Neural cell (in vitro differentiated cells): Measurements from ENCODE around the gene C1orf141. TPM values are rescaled to one million over a fixed set of nuclear protein-coding genes. Genes with fewer than 3 reads are reported as not detected.
"Not testable (repeated sequence)": the region's sequence is repeated elsewhere in the genome, so short reads cannot be mapped to it uniquely, and the experiment has no call there.

Experiments used
- H2AFZ ChIP-seq: fragments of 200-600, 300-800 bp; sonication (generic), shearing (Covaris generic); 2 replicates; pipeline ENCODE4 v1.6.0; 2014; ENCODE audit warnings: low read depth, mild to moderate bottlenecking, antibody characterized with exemption, low read length, moderate library complexity
- H3F3A ChIP-seq: fragments of 200-600 bp; shearing (Covaris generic); 2 replicates; pipeline ENCODE4 v1.6.1; 2016; ENCODE audit warnings: mild to moderate bottlenecking, moderate library complexity, mixed read lengths, antibody characterized with exemption, low read length; ENCODE audit not compliant: insufficient read depth, poor library complexity, severe bottlenecking
- H3K27ac ChIP-seq: fragments of 200-600, 300-800 bp; sonication (generic), shearing (Covaris generic); 2 replicates; pipeline ENCODE4 v1.5.1; 2014; ENCODE audit warnings: mild to moderate bottlenecking, low read length, moderate library complexity
- H3K27me3 ChIP-seq: fragments of 300-800, 200-600 bp; sonication (generic), shearing (Covaris generic); 2 replicates; pipeline ENCODE4 v1.6.0; 2014; ENCODE audit warnings: mild to moderate bottlenecking, low read depth, low read length, moderate library complexity; ENCODE audit not compliant: insufficient read depth
- H3K36me3 ChIP-seq: fragments of 300-800, 200-600 bp; sonication (generic), shearing (Covaris generic); 2 replicates; pipeline ENCODE4 v1.5.1; 2014; ENCODE audit warnings: mild to moderate bottlenecking, antibody characterized with exemption, low read length, moderate library complexity; ENCODE audit not compliant: insufficient read depth
- H3K4me2 ChIP-seq: fragments of 300-800, 200-600 bp; sonication (generic), shearing (Covaris generic); 2 replicates; pipeline ENCODE4 v1.6.0; 2014; ENCODE audit warnings: mild to moderate bottlenecking, low read length
- H3K4me3 ChIP-seq: fragments of 300-800, 200-600 bp; sonication (generic), shearing (Covaris generic); 2 replicates; pipeline ENCODE4 v1.5.1; 2014; ENCODE audit warnings: mild to moderate bottlenecking, low read length, moderate library complexity
- H3K79me2 ChIP-seq: fragments of 200-600 bp; shearing (Covaris generic); replicated peaks from 2 replicates; pipeline ENCODE4 v1.6.0; 2014; ENCODE audit warnings: mild to moderate bottlenecking, low read length, moderate library complexity; ENCODE audit not compliant: insufficient read depth
- H3K9ac ChIP-seq: fragments of 300-800, 200-600 bp; sonication (generic), shearing (Covaris generic); 2 replicates; pipeline ENCODE4 v1.6.1; 2016; ENCODE audit warnings: mild to moderate bottlenecking, low read length, mixed read lengths
- H3K9me2 ChIP-seq: fragments of 200-600 bp; shearing (Covaris generic); 2 replicates; pipeline ENCODE4 v1.6.1; 2016; ENCODE audit warnings: mild to moderate bottlenecking, low read length, mixed read lengths; ENCODE audit not compliant: insufficient read depth
- H3K9me3 ChIP-seq: fragments of 200-600, 300-800 bp; sonication (generic), shearing (Covaris generic); 2 replicates; pipeline ENCODE4 v1.6.1; 2016; ENCODE audit warnings: mild to moderate bottlenecking, mixed run types, low read length, moderate library complexity, mixed read lengths
- H4K20me1 ChIP-seq: fragments of 200-600 bp; shearing (Covaris generic); 2 replicates; pipeline ENCODE4 v1.6.1; 2016; ENCODE audit warnings: mild to moderate bottlenecking, mixed run types; ENCODE audit not compliant: insufficient read depth
- EP300 ChIP-seq: fragments of 450-650 bp; conservative IDR thresholded peaks from 2 replicates; pipeline ENCODE4 v1.6.1; 2014; ENCODE audit warnings: antibody characterized with exemption, mild to moderate bottlenecking, moderate library complexity; ENCODE audit not compliant: poor library complexity, severe bottlenecking
- EZH2 ChIP-seq: fragments of 200-600, 300-800 bp; shearing (Covaris generic), sonication (generic); IDR thresholded peaks from 2 replicates; pipeline ENCODE4 v1.6.1; 2014; ENCODE audit warnings: antibody characterized with exemption, low read length, borderline replicate concordance, mild to moderate bottlenecking; ENCODE audit not compliant: insufficient read depth, poor library complexity, severe bottlenecking
- MXI1 ChIP-seq: fragments of 450-650 bp; conservative IDR thresholded peaks from 2 replicates; pipeline ENCODE4 v1.6.1; 2014; ENCODE audit warnings: antibody characterized with exemption, mild to moderate bottlenecking; ENCODE audit not compliant: poor library complexity, severe bottlenecking
- POLR2AphosphoS5 ChIP-seq: IDR thresholded peaks from 2 replicates; pipeline ENCODE4 v1.6.1; 2012
- RAD21 ChIP-seq: fragments of 450-650 bp; conservative IDR thresholded peaks from 2 replicates; pipeline ENCODE4 v1.6.1; 2014; ENCODE audit warnings: antibody characterized with exemption, mild to moderate bottlenecking, moderate library complexity
- SMC3 ChIP-seq: fragments of 450-650 bp; conservative IDR thresholded peaks from 2 replicates; pipeline ENCODE4 v1.6.1; 2014; ENCODE audit warnings: antibody characterized with exemption, mild to moderate bottlenecking, moderate library complexity; ENCODE audit not compliant: poor library complexity
- TAF1 ChIP-seq: IDR thresholded peaks from 2 replicates; pipeline ENCODE4 v1.6.1; 2012; ENCODE audit warnings: low read depth
- polyA plus RNA-seq: library from polyadenylated mRNA; depleted of rRNA; stranded (reverse); fragments of >200 nt; gene quantifications from 2 replicates; pipeline ENCODE4 v1.2.3, GENCODE V29; 2014
- TF ChIP-seq, protein P1 (sequence below): fragments of 450-650 bp; IDR thresholded peaks from 2 replicates; pipeline ENCODE4 v1.5.1; 2014; ENCODE audit warnings: antibody characterized with exemption, mild to moderate bottlenecking, moderate library complexity; ENCODE audit not compliant: poor library complexity, severe bottlenecking
- TF ChIP-seq, protein P2 (sequence below): IDR thresholded peaks from 2 replicates; pipeline ENCODE4 v1.6.1; 2012; ENCODE audit warnings: borderline replicate concordance

Gene C1orf141
- polyA plus RNA-seq, 1 donor from 2014 or later = not detected

DNA sequence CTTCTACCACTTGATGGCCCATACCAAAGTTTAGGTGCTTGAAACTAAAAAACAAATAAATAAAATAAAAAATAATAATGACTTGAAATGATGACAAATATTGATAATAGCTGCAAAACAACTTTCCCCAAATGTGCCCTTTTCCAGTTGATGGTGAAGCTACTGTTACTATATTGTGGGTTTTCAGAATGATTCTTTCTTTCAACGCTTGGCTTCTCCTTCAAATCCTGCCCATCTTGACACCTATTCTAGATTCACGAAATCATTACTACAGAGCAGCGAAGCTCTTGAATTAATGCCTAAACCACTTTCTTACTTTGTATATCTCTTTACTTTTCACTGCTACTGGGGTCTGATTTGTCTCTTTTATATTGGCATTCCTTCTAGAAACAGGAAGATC lies 9.2 kb upstream of the C1orf141 start:
- no peak overlapping the region for H3K27ac ChIP-seq
- no peak overlapping the region for H2AFZ ChIP-seq
- no peaks in the 10 kb centered on the region for H3K79me2 ChIP-seq
- no peaks in the 10 kb centered on the region for H3F3A ChIP-seq
- TF ChIP-seq SMC3 (no peak), MXI1 (no peak), EZH2 (no peak), EP300 (no peak), RAD21 (no peak), POLR2AphosphoS5 (no peak), TAF1 (no peak)
- TF ChIP-seq, protein P1, sequence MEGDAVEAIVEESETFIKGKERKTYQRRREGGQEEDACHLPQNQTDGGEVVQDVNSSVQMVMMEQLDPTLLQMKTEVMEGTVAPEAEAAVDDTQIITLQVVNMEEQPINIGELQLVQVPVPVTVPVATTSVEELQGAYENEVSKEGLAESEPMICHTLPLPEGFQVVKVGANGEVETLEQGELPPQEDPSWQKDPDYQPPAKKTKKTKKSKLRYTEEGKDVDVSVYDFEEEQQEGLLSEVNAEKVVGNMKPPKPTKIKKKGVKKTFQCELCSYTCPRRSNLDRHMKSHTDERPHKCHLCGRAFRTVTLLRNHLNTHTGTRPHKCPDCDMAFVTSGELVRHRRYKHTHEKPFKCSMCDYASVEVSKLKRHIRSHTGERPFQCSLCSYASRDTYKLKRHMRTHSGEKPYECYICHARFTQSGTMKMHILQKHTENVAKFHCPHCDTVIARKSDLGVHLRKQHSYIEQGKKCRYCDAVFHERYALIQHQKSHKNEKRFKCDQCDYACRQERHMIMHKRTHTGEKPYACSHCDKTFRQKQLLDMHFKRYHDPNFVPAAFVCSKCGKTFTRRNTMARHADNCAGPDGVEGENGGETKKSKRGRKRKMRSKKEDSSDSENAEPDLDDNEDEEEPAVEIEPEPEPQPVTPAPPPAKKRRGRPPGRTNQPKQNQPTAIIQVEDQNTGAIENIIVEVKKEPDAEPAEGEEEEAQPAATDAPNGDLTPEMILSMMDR = no peak
- TF ChIP-seq, protein P2, sequence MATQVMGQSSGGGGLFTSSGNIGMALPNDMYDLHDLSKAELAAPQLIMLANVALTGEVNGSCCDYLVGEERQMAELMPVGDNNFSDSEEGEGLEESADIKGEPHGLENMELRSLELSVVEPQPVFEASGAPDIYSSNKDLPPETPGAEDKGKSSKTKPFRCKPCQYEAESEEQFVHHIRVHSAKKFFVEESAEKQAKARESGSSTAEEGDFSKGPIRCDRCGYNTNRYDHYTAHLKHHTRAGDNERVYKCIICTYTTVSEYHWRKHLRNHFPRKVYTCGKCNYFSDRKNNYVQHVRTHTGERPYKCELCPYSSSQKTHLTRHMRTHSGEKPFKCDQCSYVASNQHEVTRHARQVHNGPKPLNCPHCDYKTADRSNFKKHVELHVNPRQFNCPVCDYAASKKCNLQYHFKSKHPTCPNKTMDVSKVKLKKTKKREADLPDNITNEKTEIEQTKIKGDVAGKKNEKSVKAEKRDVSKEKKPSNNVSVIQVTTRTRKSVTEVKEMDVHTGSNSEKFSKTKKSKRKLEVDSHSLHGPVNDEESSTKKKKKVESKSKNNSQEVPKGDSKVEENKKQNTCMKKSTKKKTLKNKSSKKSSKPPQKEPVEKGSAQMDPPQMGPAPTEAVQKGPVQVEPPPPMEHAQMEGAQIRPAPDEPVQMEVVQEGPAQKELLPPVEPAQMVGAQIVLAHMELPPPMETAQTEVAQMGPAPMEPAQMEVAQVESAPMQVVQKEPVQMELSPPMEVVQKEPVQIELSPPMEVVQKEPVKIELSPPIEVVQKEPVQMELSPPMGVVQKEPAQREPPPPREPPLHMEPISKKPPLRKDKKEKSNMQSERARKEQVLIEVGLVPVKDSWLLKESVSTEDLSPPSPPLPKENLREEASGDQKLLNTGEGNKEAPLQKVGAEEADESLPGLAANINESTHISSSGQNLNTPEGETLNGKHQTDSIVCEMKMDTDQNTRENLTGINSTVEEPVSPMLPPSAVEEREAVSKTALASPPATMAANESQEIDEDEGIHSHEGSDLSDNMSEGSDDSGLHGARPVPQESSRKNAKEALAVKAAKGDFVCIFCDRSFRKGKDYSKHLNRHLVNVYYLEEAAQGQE = no peak
- H4K20me1 ChIP-seq = no peaks in the 10 kb centered on the region
- H3K4me2 ChIP-seq = no peak overlapping the region
- no peaks in the 10 kb centered on the region for H3K9me3 ChIP-seq
- H3K9me2 ChIP-seq = no peaks in the 10 kb centered on the region
- H3K9ac ChIP-seq = no peak overlapping the region
- no peaks in the 10 kb centered on the region for H3K27me3 ChIP-seq
- H3K36me3 ChIP-seq = no peaks in the 10 kb centered on the region
- no peak overlapping the region for H3K4me3 ChIP-seq

- Histone ChIP-seq H3K36me3 (no peaks in the 10 kb centered on the region), H4K20me1 (no peaks in the 10 kb centered on the region), H3K79me2 (no peaks in the 10 kb centered on the region), H3F3A (no peaks in the 10 kb centered on the region), H3K4me2 (no peak overlapping the region), H3K27ac (no peak overlapping the region), H2AFZ (no peak overlapping the region), H3K27me3 (no peaks in the 10 kb centered on the region), H3K9me3 (no peaks in the 10 kb centered on the region), H3K9ac (no peak overlapping the region), H3K9me2 (no peaks in the 10 kb centered on the region), H3K4me3 (no peak overlapping the region)
- TF ChIP-seq EP300 (no peak), POLR2AphosphoS5 (no peak), TAF1 (no peak), MXI1 (no peak), SMC3 (no peak), EZH2 (no peak), RAD21 (no peak)
- TF ChIP-seq, protein P1 = no peak
- TF ChIP-seq, protein P2 = no peak
These were observed 8.2 kb upstream of the C1orf141 start for GRCh38 chr1:67142931-67143330.

DNA sequence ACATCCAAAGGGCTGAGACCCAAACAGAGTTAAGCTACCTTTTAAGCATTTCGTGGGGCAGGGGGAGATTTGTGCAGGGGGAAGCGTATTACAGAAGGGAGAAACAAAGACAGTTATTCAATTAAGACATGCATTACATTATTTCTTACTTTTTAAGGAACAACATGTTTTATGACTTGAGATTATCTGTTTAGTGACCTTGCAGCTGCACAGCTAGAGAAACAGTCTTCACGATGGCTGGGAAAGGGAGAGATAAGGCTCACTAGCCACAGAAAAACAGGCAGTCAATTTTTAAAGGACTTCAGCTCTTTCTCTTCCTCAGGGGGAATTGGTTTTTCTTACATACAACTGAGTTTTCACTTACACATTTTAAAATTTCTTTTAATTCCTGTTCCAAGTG lies 7.1 kb upstream of the C1orf141 start:
- H3K4me3 ChIP-seq, H3K9me2 ChIP-seq, H2AFZ ChIP-seq, H3K9ac ChIP-seq, H3K27ac ChIP-seq, H3K79me2 ChIP-seq, H3K27me3 ChIP-seq, H3K36me3 ChIP-seq, H4K20me1 ChIP-seq, H3K9me3 ChIP-seq, H3F3A ChIP-seq, H3K4me2 ChIP-seq: not testable (repeated sequence)
